ENCODE results near the gene POM121C.
"Not testable (repeated sequence)": the region's sequence is repeated elsewhere in the genome, so short reads cannot be mapped to it uniquely, and the experiment has no call there.

Gene POM121C

GRCh38 chr7:75393194-75393593 is 92.9 kb downstream of the POM121C start:
- not testable (repeated sequence) for DNase-seq (ENCODE audit: low read depth)

- DNase-seq (ENCODE audit: low read depth), result not testable (repeated sequence)
Observed at GRCh38 chr7:75374519-75375317, 111.4 kb downstream of the POM121C start.

- not testable (repeated sequence) for DNase-seq (ENCODE audit: low read depth)
Observed at GRCh38 chr7:75374144-75374518, 112.0 kb downstream of the POM121C start.

GRCh38 chr7:75367313-75367712 is 118.8 kb downstream of the POM121C start:
- DNase-seq (ENCODE audit: low read depth), result not testable (repeated sequence)
